ENCODE data around the gene ATG4C. TPM values are rescaled to one million over a fixed set of nuclear protein-coding genes. Genes with fewer than 3 reads are reported as not detected.

The ATG4C gene
- total and polyA plus RNA-seq, 10 of the 15 experiments (the other 5 are each of a cell fraction or from before 2014, with no cell fraction given) = 8.1 to 30.9 (median 18.9) TPM

DNA sequence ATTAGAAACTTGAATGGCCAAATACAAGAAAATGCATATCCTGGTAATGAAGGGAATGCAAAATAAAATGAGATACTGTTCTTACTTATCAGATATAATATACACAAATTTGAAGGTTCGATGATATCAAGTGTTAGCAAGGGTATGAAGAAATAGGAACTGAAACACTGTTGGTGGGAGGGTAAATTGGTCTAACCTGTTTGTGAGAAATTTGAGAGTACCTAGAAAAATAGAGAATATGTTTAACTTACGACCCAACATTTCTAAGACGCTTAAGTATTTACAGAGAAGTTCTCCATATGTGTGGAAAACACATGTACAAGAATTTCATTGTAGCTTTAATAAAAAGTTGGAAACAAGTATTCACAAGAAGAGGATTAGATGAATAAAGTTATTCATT is 25.9 kb downstream of the ATG4C start:
- ATAC-seq = peak; percentile 81
- ChIA-PET POLR2A (interaction anchor here (0.6 kb wide), 1 partner anchor 73 kb away, joined by 4 read pairs; no protein-coding TSS in a partner anchor), CTCF (no interaction called here), RAD21 (ENCODE audit: unreplicated experiment) (interaction anchor here (1.3 to 1.9 kb wide), 2 partner anchors 9 to 25 kb away, joined by 3 to 11 read pairs; no protein-coding TSS in a partner anchor), SMC1A (ENCODE audit: uncharacterized antibody, unreplicated experiment) (interaction anchor here (0.7 to 3.2 kb wide), 4 partner anchors 9 to 23 kb away, joined by 3 to 16 read pairs (median 6); no protein-coding TSS in a partner anchor)
- Histone ChIP-seq H3K4me3 (no peak overlapping the region), H3K27ac (ENCODE audit: control insufficient read depth, insufficient read depth) (peak overlapping the region; percentile 66; the same call in 1 of the 2 replicates), H3K27me3 (replicated peaks in 1 of 2; ENCODE audit: control insufficient read depth in 2 of 2, insufficient read depth in 2 of 2, low read length in 1 of 2) (no peaks in the 10 kb centered on the region), H3K4me2 (ENCODE audit: control insufficient read depth, insufficient read depth) (peak overlapping the region; percentile 45; the same call in 1 of the 2 replicates), H4K20me1 (ENCODE audit: control insufficient read depth, insufficient read depth) (no peaks in the 10 kb centered on the region), H3K9ac (ENCODE audit: control insufficient read depth, insufficient read depth, low read length) (no peak overlapping the region), H3K36me3 (ENCODE audit: control insufficient read depth in 2 of 2, insufficient read depth in 2 of 2, low read length in 1 of 2) (no peaks in the 10 kb centered on the region), H3K4me1 (ENCODE audit: control insufficient read depth, insufficient read depth, low read length) (peaks cover 10% of the 10 kb centered on the region), H3K79me2 (ENCODE audit: control insufficient read depth, insufficient read depth, low read length) (no peaks in the 10 kb centered on the region), H3K9me3 (replicated peaks; ENCODE audit: control insufficient read depth, insufficient read depth, low read length) (no peaks in the 10 kb centered on the region; the same call in 1 of the 3 replicates), H2AFZ (ENCODE audit: control insufficient read depth, low read depth, low read length) (no peak overlapping the region)
- intact Hi-C loops (cut with micrococcal nuclease; ENCODE audit: unreplicated experiment) = loop anchor here (1.0 to 2.0 kb wide), 2 partner anchors 9 to 25 kb away; partner anchors contain the start of gene ATG4C
- in situ Hi-C loops (cut with MboI) = no loop called here
- FAIRE-seq = peak; percentile 59
- WGBS (ENCODE audit: insufficient coverage, insufficient replicate concordance, low lambda C conversion rate, missing lambda C conversion rate) = 64% methylated on average over 3 of the region's 3 CpGs
- BruUV-seq (replicated peaks) = no TSS peak
- no peak for DNase-seq (ENCODE audit: low read depth, low spot score)
- TF ChIP-seq BMI1 (IDR thresholded peaks at IDR 0.05; ENCODE audit: borderline replicate concordance) (0 out of 2 replicates have a peak, but pooled peaks have one; percentile 44), KDM1A (IDR thresholded peaks at IDR 0.05; ENCODE audit: borderline replicate concordance) (no peak), BRCA1 (IDR thresholded peaks at IDR 0.05; ENCODE audit: low read depth, low read length) (no peak), CBX3 (IDR thresholded peaks at IDR 0.05; ENCODE audit: borderline replicate concordance, low read depth) (no peak), TARDBP (IDR thresholded peaks at IDR 0.05; ENCODE audit: borderline replicate concordance) (no peak), ZNF24 (IDR thresholded peaks at IDR 0.05) (peak; percentile 57; the same call in 1 of the 2 replicates), ATF7 (IDR thresholded peaks at IDR 0.05; ENCODE audit: low read depth) (0 out of 2 replicates have a peak, but pooled peaks have one; percentile 11), ZBED1 (IDR thresholded peaks at IDR 0.05; ENCODE audit: borderline replicate concordance) (no peak), NR2F1 (conservative IDR thresholded peaks at IDR 0.05) (0 out of 2 replicates have a peak, but pooled peaks have one; percentile 16), GABPA (IDR thresholded peaks at IDR 0.05; ENCODE audit: low read depth) (no peak), CEBPB (IDR thresholded peaks at IDR 0.05; ENCODE audit: borderline replicate concordance in 1 of 2, low read depth in 2 of 2, low read length in 2 of 2) (no peak)
- TF ChIP-seq, protein P1, sequence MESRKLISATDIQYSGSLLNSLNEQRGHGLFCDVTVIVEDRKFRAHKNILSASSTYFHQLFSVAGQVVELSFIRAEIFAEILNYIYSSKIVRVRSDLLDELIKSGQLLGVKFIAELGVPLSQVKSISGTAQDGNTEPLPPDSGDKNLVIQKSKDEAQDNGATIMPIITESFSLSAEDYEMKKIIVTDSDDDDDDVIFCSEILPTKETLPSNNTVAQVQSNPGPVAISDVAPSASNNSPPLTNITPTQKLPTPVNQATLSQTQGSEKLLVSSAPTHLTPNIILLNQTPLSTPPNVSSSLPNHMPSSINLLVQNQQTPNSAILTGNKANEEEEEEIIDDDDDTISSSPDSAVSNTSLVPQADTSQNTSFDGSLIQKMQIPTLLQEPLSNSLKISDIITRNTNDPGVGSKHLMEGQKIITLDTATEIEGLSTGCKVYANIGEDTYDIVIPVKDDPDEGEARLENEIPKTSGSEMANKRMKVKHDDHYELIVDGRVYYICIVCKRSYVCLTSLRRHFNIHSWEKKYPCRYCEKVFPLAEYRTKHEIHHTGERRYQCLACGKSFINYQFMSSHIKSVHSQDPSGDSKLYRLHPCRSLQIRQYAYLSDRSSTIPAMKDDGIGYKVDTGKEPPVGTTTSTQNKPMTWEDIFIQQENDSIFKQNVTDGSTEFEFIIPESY (IDR thresholded peaks at IDR 0.05) = no peak
- TF ChIP-seq, protein P2, sequence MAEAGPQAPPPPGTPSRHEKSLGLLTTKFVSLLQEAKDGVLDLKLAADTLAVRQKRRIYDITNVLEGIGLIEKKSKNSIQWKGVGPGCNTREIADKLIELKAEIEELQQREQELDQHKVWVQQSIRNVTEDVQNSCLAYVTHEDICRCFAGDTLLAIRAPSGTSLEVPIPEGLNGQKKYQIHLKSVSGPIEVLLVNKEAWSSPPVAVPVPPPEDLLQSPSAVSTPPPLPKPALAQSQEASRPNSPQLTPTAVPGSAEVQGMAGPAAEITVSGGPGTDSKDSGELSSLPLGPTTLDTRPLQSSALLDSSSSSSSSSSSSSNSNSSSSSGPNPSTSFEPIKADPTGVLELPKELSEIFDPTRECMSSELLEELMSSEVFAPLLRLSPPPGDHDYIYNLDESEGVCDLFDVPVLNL (IDR thresholded peaks at IDR 0.05; ENCODE audit: low read depth, low read length) = no peak
- TF ChIP-seq, protein P3, sequence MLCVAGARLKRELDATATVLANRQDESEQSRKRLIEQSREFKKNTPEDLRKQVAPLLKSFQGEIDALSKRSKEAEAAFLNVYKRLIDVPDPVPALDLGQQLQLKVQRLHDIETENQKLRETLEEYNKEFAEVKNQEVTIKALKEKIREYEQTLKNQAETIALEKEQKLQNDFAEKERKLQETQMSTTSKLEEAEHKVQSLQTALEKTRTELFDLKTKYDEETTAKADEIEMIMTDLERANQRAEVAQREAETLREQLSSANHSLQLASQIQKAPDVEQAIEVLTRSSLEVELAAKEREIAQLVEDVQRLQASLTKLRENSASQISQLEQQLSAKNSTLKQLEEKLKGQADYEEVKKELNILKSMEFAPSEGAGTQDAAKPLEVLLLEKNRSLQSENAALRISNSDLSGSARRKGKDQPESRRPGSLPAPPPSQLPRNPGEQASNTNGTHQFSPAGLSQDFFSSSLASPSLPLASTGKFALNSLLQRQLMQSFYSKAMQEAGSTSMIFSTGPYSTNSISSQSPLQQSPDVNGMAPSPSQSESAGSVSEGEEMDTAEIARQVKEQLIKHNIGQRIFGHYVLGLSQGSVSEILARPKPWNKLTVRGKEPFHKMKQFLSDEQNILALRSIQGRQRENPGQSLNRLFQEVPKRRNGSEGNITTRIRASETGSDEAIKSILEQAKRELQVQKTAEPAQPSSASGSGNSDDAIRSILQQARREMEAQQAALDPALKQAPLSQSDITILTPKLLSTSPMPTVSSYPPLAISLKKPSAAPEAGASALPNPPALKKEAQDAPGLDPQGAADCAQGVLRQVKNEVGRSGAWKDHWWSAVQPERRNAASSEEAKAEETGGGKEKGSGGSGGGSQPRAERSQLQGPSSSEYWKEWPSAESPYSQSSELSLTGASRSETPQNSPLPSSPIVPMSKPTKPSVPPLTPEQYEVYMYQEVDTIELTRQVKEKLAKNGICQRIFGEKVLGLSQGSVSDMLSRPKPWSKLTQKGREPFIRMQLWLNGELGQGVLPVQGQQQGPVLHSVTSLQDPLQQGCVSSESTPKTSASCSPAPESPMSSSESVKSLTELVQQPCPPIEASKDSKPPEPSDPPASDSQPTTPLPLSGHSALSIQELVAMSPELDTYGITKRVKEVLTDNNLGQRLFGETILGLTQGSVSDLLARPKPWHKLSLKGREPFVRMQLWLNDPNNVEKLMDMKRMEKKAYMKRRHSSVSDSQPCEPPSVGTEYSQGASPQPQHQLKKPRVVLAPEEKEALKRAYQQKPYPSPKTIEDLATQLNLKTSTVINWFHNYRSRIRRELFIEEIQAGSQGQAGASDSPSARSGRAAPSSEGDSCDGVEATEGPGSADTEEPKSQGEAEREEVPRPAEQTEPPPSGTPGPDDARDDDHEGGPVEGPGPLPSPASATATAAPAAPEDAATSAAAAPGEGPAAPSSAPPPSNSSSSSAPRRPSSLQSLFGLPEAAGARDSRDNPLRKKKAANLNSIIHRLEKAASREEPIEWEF (IDR thresholded peaks at IDR 0.05; ENCODE audit: insufficient replicate concordance, low read depth, low read length) = no peak
